NCI-H2227 treated with DMSO at 0.1 percent for 48 hours (cell line): ENCODE measurements around the gene ERMAP.
"Not testable (repeated sequence)": the region's sequence is repeated elsewhere in the genome, so short reads cannot be mapped to it uniquely, and the experiment has no call there.

Experiments
- DNase-seq: peaks from one replicate; lab custom pipeline; 2025; lab: John Stamatoyannopoulos, UW

ERMAP gene

GRCh38 chr1:42845193-42845592 is 28.3 kb downstream of the ERMAP start:
- no peak for DNase-seq

DNA sequence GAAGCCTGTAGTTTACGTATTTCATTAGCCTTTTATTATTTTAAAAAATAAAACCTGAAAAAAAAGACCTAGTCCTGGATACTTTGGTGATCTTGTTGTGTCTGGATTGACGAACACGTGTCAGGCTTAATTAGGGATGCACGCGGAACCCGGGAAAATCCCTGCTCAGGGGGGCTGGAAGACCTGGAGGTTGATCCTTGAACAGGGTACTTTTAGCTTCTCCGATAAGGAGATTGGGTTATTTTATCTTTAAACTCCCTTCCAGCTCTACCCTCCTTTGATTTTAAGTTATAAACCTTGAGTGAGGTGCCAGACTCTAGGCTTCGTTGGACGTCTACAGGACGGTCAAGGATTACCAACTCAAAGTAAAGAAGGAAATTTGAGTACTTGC is 28.9 kb downstream of the ERMAP start:
- DNase-seq = no peak

- peak; percentile 94 for DNase-seq
These were observed 29.6 kb downstream of the ERMAP start, which contains the start of gene ZNF691 for GRCh38 chr1:42846257-42847110. TSS of gene ZNF691 (plus strand) at chr1:42846613. CDS start at chr1:42849659, 3,046 bp downstream.

- DNase-seq = no peak
These were observed 30.2 kb downstream of the ERMAP start for GRCh38 chr1:42847111-42847595.

GRCh38 chr1:42847721-42848460 is 31.0 kb downstream of the ERMAP start:
- DNase-seq = peak; percentile 65

GRCh38 chr1:42848823-42849537 is 32.1 kb downstream of the ERMAP start:
- no peak for DNase-seq

DNA sequence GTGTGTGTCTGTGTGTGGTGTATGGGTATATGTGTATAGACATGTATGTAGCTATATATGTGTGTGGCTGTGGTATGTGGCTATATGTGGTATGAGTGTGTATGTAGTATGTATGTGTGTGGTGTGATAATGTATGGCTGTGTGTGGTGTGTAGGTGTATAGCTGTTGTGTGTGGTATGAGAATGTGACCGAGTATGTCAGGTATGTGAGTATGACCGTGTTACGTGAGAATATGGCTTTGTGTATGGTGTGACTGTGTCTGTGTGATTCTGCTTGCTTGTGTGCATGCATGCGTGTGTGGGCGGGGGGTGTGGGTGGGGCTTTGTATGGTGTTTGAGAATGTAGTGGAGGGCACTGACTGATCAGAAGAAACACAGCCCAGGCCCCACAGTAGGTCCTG is 33.0 kb downstream of the ERMAP start:
- DNase-seq = no peak

DNA sequence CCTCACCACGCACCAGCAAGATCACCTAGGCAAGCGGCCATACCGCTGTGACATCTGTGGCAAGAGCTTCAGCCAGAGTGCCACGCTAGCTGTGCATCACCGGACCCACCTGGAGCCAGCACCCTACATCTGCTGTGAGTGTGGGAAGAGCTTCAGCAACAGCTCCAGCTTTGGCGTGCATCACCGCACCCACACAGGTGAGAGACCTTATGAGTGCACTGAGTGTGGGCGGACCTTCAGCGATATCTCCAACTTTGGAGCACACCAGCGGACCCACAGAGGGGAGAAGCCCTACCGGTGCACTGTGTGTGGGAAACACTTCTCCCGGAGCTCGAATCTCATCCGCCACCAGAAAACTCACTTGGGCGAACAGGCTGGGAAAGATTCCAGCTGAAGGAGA is 34.5 kb downstream of the ERMAP start:
- no peak for DNase-seq

DNA sequence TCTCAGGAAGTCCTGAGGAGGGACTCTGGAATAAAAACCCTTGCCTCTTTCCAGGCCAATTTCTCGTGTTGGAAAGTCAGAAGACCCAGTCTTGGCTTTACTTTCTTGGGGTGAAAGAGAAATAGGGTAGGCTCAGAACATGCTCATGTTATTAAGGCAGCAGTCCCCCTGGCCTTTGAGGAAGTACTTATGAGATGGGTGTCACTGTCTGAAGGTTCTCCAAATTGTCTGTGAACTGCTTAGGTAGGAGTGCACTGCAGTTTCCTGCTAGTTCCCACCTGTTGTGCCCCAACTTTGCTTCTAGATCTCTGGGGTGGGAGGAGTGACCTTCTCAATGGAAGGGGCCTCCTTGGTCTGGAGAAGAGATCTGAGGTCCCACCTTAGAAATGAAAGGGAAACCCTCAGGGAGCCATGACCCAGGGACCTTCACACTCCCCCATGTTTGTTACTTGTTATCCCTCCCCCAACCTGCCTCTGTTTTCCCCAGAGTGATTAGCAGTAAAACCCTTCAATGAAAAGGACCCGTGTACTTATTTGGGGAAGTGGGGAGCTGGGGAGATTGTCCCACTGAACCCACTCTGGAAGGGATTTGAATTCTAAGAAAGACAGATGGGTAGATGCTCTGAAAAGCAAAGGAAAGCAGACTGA is 35.2 kb downstream of the ERMAP start:
- no peak for DNase-seq

- DNase-seq = no peak
These were observed 35.7 kb downstream of the ERMAP start for GRCh38 chr1:42852608-42852980.

- no peak for DNase-seq
These were observed 36.4 kb downstream of the ERMAP start for GRCh38 chr1:42853116-42853884.

- DNase-seq = not testable (repeated sequence)
These were observed 39.6 kb downstream of the ERMAP start for GRCh38 chr1:42856554-42856953.

DNA sequence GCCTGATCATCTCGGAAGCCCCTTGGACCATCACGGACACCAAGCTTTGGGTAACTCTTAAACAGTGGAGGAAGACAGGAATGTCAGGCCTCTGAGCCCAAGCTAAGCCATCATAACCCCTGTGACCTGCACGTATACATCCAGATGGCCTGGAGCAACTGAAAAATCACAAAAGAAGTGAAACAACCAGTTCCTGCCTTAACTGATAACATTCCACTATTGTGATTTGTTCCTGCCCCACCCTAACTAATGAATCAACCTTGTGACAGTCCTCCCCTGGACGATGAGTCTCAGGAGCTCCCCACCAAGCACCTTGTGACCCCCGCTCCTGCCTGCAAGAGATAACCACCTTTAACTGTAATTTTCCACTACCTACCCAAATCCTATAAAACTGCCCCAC is 42.4 kb downstream of the ERMAP start:
- not testable (repeated sequence) for DNase-seq

GRCh38 chr1:42860339-42861013 is 43.6 kb downstream of the ERMAP start:
- DNase-seq = no peak

GRCh38 chr1:42861014-42861399 is 44.1 kb downstream of the ERMAP start:
- DNase-seq = no peak

GRCh38 chr1:42866549-42866948 is 49.6 kb downstream of the ERMAP start:
- DNase-seq = no peak

DNA sequence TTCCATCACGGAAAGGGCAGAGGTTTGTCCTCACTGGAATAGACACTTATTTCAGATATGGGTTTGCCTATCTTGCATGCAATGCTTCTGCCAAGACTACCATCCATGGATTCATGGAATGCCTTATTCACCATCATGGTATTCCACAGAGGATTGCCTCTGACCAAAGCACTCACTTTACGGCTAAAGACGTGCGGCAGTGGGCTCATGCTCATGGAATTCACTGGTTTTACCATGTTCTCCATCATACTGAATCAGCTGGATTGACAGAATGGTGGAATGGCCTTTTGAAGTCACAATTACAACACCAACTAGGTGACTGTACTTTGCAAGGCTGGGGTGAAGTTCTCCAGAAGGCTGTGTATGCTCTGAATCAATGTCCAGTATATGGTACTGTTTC is 51.5 kb downstream of the ERMAP start:
- not testable (repeated sequence) for DNase-seq

DNA sequence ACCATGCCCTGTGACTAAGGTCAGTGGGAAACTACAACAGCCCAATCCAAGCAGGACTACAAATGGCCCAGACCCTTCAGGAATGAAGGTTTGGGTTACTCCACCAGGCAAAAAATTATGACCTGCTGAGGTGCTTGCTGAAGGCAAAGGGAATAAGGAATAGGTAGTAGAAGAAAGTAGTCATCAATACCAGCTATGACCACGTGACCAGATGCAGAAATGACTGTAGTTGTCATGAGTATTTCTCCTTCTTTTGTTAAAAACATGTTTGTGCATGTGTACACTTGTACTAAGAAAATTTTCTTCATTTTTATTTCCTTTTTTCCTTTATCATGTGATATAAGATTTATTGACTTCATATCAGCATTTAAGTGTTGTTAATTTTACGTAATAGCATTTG is 52.3 kb downstream of the ERMAP start:
- not testable (repeated sequence) for DNase-seq

DNA sequence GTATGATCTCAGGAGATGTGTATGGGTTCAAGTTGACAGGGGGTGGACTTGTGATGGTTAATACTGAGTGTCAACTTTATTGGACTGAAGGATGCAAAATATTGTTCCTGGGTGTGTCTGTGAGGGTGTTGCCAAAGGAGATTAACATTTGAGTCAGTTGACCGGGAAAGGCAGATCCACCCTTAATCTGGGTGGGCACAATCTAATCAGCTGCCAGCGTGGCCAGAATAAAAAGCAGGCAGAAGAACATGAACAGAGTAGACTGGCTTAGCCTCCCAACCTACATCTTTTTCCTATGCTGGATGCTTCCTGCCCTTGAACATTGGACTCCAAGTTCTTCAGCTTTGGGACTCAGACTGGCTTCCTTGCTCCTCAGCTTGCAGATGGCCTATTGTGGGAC is 52.8 kb downstream of the ERMAP start:
- not testable (repeated sequence) for DNase-seq

DNA sequence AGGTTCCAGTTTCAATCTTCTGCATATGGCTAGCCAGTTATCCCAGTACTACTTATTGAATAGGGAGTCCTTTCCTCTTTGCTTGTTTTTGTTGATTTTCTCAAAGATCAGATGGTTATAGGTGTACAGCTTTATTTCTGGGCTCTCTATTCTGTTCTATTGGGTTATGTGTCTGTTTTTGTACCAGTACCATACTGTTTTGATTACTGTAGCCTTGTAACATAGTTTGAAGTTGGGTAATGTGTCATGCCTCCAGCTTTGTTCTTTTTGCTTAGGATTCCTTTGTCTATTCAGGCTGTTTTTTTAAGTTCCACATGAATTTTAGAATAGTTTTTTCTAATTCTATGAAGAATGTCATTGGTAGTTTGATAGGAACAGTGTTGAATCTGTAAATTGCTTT is 56.2 kb downstream of the ERMAP start:
- DNase-seq = not testable (repeated sequence)

GRCh38 chr1:42873670-42874069 is 56.7 kb downstream of the ERMAP start:
- DNase-seq = no peak
